Fibroblast of lung (primary cell): ENCODE results near the gene CCL18. TPM values are rescaled to one million over a fixed set of nuclear protein-coding genes. Genes with fewer than 3 reads are reported as not detected.

ENCODE experiments used
- DNase-seq, 2 donors: peaks; one replicate each; pipeline versions ENCODE4 v3.0.0 to v3.0.0-alpha.2; 2010; ENCODE audit warnings: low read depth in 2 of 2
- H2AFZ ChIP-seq: 2 replicates; pipeline ENCODE4 v1.5.1; 2012; ENCODE audit warnings: low read length, control low read depth, inconsistent platforms
- H3K27ac ChIP-seq: 2 replicates; pipeline ENCODE4 v1.5.1; 2011; ENCODE audit warnings: low read length, control low read depth; ENCODE audit not compliant: insufficient read depth
- H3K27me3 ChIP-seq: 2 replicates; pipeline ENCODE4 v1.5.1; 2011; ENCODE audit warnings: mild to moderate bottlenecking, low read length; ENCODE audit not compliant: control insufficient read depth, insufficient read depth
- H3K36me3 ChIP-seq: 2 replicates; pipeline ENCODE4 v1.5.1; 2011; ENCODE audit warnings: low read length; ENCODE audit not compliant: control insufficient read depth, insufficient read depth
- H3K4me1 ChIP-seq: 2 replicates; pipeline ENCODE4 v1.5.1; 2011; ENCODE audit warnings: low read length; ENCODE audit not compliant: control insufficient read depth, insufficient read depth; ENCODE audit errors: extremely low read depth
- H3K4me2 ChIP-seq: 2 replicates; pipeline ENCODE4 v1.5.1; 2011; ENCODE audit warnings: low read length, control low read depth; ENCODE audit not compliant: insufficient read depth; ENCODE audit errors: extremely low read depth
- H3K4me3 ChIP-seq, 4 experiments: fragments of 200-600 bp in 1 of 4; sonication (generic) in 1 of 4; replicated peaks in 1 of 4; 2 replicates each; pipeline ENCODE4 v1.5.1; 2011 to 2016; ENCODE audit warnings: low read length in 4 of 4, low read depth in 3 of 4, mild to moderate bottlenecking in 3 of 4, control low read depth in 2 of 4, inconsistent platforms in 1 of 4, mixed read lengths in 1 of 4; ENCODE audit not compliant: insufficient read depth in 1 of 4; ENCODE audit errors: control extremely low read depth in 1 of 4
- H3K79me2 ChIP-seq: 2 replicates; pipeline ENCODE4 v1.5.1; 2012; ENCODE audit warnings: mild to moderate bottlenecking, low read length, inconsistent platforms; ENCODE audit not compliant: control insufficient read depth, insufficient read depth
- H3K9ac ChIP-seq: 2 replicates; pipeline ENCODE4 v1.5.1; 2011; ENCODE audit warnings: mild to moderate bottlenecking, low read length, control low read depth; ENCODE audit not compliant: insufficient read depth
- H3K9me3 ChIP-seq: 2 replicates; pipeline ENCODE4 v1.5.1; 2012; ENCODE audit warnings: low read depth, low read length; ENCODE audit not compliant: control insufficient read depth, insufficient read depth
- H4K20me1 ChIP-seq: 2 replicates; pipeline ENCODE4 v1.5.1; 2011; ENCODE audit warnings: low read length; ENCODE audit not compliant: control insufficient read depth, insufficient read depth; ENCODE audit errors: extremely low read depth
- CTCF ChIP-seq, 2 donors: IDR thresholded peaks in 1 of 2; conservative IDR thresholded peaks in 1 of 2; 1 replicate in 1 of 2; 2 replicates in 1 of 2; pipeline ENCODE4 v1.5.1; 2011 to 2012; ENCODE audit warnings: low read length in 2 of 2, control low read depth in 1 of 2, inconsistent platforms in 1 of 2, low read depth in 1 of 2, mild to moderate bottlenecking in 1 of 2
- EZH2 ChIP-seq: IDR thresholded peaks from 2 replicates; pipeline ENCODE4 v1.5.1; 2012; ENCODE audit warnings: low read length, control low read depth, mild to moderate bottlenecking; ENCODE audit errors: missing control alignments
- polyA plus RNA-seq, 2 donors: library from polyadenylated mRNA; depleted of rRNA in 1 of 2; stranded (reverse) in 1 of 2; unstranded in 1 of 2; fragments of >200 nt; gene quantifications; 2 replicates each; pipeline ENCODE4 v1.2.1, GENCODE V29; 2011 to 2012; ENCODE audit warnings: missing spikeins in 1 of 2
- total RNA-seq: library from RNA; depleted of rRNA; stranded (reverse); fragments of >200 nt; gene quantifications from 2 replicates; pipeline ENCODE4 v1.2.1, GENCODE V29; 2014

CCL18 gene
- total and polyA plus RNA-seq, 2 donors (not counting 1 experiment from before 2014, with no cell fraction given) = not detected

GRCh38 chr17:36066365-36066985 is 2.4 kb downstream of the CCL18 start:
- no peaks in the 10 kb centered on the region for H3K4me1 ChIP-seq
- no peak overlapping the region for H3K4me2 ChIP-seq
- H3K9me3 ChIP-seq = no peaks in the 10 kb centered on the region
- H4K20me1 ChIP-seq = no peaks in the 10 kb centered on the region
- no peak overlapping the region for H3K27ac ChIP-seq
- DNase-seq = no peak
- H3K4me3 ChIP-seq = no peak overlapping the region
- no peaks in the 10 kb centered on the region for H3K79me2 ChIP-seq
- no peak overlapping the region for H2AFZ ChIP-seq
- no peaks in the 10 kb centered on the region for H3K27me3 ChIP-seq
- H3K36me3 ChIP-seq = no peaks in the 10 kb centered on the region
- H3K9ac ChIP-seq = no peak overlapping the region
- TF ChIP-seq EZH2 = no peak
- no peak for TF ChIP-seq CTCF (conservative IDR thresholded peaks at IDR 0.05 in 1 of 2, IDR thresholded peaks at IDR 0.05 in 1 of 2; ENCODE audit: low read depth in 1 of 2, low read length in 2 of 2)

- H3K9me3 ChIP-seq = no peaks in the 10 kb centered on the region
- no peak overlapping the region for H3K9ac ChIP-seq
- H2AFZ ChIP-seq = no peak overlapping the region
- no peak overlapping the region for H3K4me3 ChIP-seq
- H4K20me1 ChIP-seq = no peaks in the 10 kb centered on the region
- H3K36me3 ChIP-seq = no peaks in the 10 kb centered on the region
- H3K4me2 ChIP-seq = no peak overlapping the region
- H3K27ac ChIP-seq = no peak overlapping the region
- H3K4me1 ChIP-seq = no peaks in the 10 kb centered on the region
- no peaks in the 10 kb centered on the region for H3K27me3 ChIP-seq
- no peak for DNase-seq
- TF ChIP-seq EZH2 (no peak), CTCF (conservative IDR thresholded peaks at IDR 0.05 in 1 of 2, IDR thresholded peaks at IDR 0.05 in 1 of 2; ENCODE audit: low read depth in 1 of 2, low read length in 2 of 2) (no peak)
- H3K79me2 ChIP-seq = no peaks in the 10 kb centered on the region
These were observed 4.5 kb downstream of the CCL18 start for GRCh38 chr17:36068524-36068923.

- Histone ChIP-seq H3K9me3 (no peaks in the 10 kb centered on the region), H3K27ac (no peak overlapping the region), H3K27me3 (no peaks in the 10 kb centered on the region), H3K4me3 (no peak overlapping the region), H4K20me1 (no peaks in the 10 kb centered on the region), H3K79me2 (no peaks in the 10 kb centered on the region), H3K4me1 (no peaks in the 10 kb centered on the region), H3K4me2 (no peak overlapping the region), H2AFZ (no peak overlapping the region), H3K36me3 (no peaks in the 10 kb centered on the region), H3K9ac (no peak overlapping the region)
- TF ChIP-seq CTCF (conservative IDR thresholded peaks at IDR 0.05 in 1 of 2, IDR thresholded peaks at IDR 0.05 in 1 of 2; ENCODE audit: low read depth in 1 of 2, low read length in 2 of 2) (no peak), EZH2 (no peak)
- no peak for DNase-seq
These were observed 5.1 kb downstream of the CCL18 start for GRCh38 chr17:36069136-36069535.
